Daoy (cell line): Measurements from ENCODE around the gene GXYLT2. TPM values are rescaled to one million over a fixed set of nuclear protein-coding genes. Genes with fewer than 3 reads are reported as not detected.

ENCODE experiments used
- DNase-seq: peaks from one replicate; pipeline ENCODE4 v3.0.0-alpha.2; 2015; ENCODE audit warnings: low read depth
- total RNA-seq: library from RNA; depleted of rRNA; stranded (reverse); fragments of >200 nt; shearing (Covaris generic); gene quantifications from 2 replicates; pipeline ENCODE4 v1.2.3, GENCODE V29; 2014; rRNA removed

The GXYLT2 gene, protein sequence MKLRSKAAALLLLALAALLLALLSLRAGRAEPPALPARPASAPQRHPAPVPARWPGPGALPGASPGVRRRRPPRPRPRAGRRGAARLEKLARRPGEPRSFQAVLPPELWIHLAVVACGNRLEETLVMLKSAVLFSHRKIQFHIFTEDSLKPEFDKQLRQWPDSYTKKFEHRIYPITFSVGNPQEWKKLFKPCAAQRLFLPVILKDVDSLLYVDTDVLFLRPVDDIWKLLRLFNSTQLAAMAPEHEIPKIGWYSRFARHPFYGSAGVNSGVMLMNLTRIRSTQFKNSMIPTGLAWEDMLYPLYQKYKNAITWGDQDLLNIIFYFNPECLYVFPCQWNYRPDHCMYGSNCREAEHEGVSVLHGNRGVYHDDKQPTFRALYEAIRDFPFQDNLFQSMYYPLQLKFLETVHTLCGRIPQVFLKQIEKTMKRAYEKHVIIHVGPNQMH
- total RNA-seq, result 3.7 and 6.7 TPM in 2 replicates

DNA sequence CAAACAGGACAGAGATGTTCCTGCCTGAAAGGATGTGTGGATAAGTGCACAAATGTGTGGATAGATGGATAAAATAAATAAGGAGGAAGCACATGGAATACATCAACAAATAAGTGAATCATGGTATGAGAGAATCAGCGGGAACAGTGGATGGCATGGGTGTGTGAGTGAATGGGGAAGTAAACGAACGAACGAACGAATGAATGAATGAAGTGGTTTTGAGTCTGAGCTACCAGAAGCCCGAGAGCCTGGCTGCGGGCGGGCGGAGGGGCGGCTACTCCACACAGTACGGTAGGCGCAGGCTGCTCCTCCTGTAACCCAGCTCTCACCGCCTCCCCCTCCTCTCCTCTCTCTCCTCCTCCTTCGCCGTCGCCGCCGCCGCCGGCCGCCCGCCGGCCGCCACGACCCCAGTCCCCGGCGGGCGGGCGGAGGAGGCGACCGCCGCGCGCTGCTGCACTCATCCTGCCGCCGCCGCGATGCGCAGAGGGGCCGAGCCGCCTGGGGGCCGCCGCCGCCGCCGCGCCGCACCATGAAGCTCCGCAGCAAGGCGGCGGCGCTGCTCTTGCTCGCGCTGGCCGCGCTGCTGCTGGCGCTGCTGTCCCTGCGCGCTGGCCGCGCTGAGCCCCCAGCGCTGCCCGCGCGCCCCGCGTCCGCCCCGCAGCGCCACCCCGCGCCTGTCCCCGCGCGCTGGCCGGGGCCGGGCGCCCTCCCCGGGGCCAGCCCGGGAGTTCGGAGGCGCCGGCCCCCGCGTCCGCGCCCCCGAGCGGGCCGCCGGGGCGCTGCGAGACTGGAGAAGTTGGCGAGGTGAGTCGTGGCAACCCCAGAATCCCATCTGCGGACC lies at the start of gene GXYLT2:
TSS of gene GXYLT2 (plus strand) at position 342 of the 841 bp plus-strand sequence. CDS start at position 530, 188 bp downstream.
- peak; percentile 74 for DNase-seq

DNA sequence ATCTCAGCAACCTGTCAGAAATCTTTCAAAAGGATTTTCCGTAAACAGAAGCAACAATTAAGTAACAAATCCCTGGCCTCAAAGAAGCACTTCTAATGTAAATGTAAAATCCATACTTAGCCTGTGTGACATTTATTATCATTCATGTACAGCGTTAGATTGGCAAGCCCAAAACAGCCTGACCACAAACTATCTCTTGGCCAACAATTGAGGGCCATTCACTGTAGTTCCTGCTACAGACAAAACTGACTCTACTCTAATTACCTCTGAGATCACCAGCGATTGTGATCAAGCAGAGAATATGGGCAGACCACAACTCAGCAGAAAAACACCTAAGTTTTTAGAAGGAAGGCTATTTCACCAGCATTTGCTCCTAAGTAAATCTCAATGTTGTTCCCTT lies 48.8 kb upstream of the GXYLT2 start:
- no peak for DNase-seq

DNA sequence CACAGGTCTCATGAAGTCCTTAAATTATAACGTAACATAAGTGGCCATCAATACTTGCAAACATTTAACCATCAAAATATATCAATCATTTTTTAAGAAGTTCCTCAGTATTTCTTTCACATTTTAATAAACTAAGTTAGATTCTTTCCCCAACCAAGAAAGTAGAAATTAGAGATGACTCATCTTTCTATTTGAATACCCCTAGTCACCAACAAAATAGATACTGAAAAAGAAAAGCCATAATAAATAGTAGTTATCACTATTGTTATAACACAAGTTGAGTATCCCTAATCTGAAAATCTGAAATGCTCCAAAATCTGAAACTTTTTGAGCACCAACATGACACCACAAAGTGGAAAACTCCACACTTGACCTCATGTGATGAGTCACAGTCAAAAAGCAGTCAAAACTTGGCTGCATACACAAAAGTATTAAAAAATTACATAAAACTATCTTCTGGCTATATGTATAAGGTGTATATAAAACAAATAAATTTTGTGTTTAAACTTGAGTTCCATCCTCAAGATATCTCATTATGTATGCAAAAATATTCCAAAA lies 43.3 kb upstream of the GXYLT2 start:
- no peak for DNase-seq

DNA sequence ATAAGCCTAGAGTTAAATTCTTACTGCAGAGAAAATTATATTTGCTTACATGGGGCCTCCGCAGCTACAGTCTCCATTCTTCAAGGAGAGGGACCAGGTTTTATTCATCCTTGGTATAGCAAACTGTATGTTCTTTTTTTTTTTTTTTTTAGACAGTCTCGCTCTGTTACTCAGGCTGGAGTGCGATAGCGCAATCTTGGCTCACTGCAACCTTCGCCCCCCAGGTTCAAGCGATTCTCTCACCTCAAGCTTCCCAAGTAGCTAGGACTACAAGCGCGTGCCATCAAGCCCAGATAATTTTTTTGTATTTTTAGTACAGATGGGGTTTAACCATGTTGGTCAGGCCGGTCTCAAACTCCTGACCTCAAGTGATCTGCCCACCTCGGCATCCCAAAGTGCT lies 41.7 kb upstream of the GXYLT2 start:
- DNase-seq, result no peak

GRCh38 chr3:72847282-72847681 lies 40.6 kb upstream of the GXYLT2 start:
- no peak for DNase-seq

- peak; percentile 95 for DNase-seq
Observed at GRCh38 chr3:72847751-72848702, 39.8 kb upstream of the GXYLT2 start, which contains the start of gene SHQ1. Gene SHQ1, minus strand, starts transcription at chr3:72848445. Its CDS starts 105 bp downstream, at chr3:72848340.

DNA sequence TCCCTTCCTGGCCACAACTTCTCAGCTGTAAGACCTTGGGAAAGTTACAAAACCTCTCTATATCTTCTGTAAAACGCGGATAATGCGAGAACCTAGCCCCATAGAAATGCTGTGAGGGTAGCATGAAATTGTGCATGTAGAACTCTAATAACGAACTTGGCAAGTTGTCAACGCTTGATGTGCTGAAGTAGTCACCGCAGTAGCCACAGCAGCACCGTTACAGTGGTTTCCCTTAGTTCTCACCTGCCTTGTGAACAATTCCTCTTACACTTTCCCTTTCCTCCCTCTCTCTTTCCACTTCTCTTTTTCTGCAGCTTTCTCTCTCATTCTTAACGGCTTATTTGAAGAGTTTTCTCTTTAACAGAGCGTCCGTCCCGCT lies 39.2 kb upstream of the GXYLT2 start:
- DNase-seq, result peak; percentile 39

DNA sequence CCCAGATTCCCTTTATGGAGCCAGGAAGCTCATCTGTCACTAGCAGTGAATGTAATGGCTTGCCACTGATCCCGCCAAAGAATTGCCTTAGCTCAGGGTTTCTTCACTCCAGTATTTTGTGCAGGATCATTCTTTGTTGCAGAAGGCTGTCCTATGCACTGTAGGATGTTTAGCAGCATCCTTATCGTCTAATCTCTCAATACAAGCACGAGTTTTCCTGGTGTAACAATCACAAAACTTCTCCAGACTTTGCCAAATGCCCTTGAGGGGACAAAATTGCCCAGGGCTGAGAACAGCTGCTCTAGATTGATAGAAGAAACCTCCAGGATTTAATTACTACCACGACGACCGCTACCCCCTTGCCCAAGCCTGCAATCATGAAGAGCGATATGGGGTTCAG lies 32.8 kb upstream of the GXYLT2 start:
- no peak for DNase-seq

- no peak for DNase-seq
Observed at GRCh38 chr3:72860053-72860452, 27.8 kb upstream of the GXYLT2 start.

DNA sequence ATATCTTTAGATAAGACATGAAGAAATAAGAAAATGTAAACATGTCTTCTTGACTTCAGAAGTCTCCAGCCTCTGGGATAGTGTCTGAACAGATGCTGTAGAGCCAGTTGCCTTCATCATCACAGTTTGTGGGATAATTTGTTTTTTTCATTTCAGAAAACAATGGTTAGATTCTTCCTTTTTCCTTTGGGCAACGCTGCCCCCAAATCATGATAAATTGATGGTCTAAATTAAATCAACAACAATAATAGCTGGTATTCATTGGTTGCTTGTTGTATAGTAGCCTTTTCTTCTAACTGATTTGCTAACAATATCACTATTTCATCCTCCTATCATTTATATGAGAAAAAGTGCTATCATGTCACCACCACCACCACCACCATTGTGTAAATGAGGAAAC lies 27.0 kb upstream of the GXYLT2 start:
- DNase-seq, result no peak

GRCh38 chr3:72862314-72863090 lies 25.3 kb upstream of the GXYLT2 start:
- no peak for DNase-seq

DNA sequence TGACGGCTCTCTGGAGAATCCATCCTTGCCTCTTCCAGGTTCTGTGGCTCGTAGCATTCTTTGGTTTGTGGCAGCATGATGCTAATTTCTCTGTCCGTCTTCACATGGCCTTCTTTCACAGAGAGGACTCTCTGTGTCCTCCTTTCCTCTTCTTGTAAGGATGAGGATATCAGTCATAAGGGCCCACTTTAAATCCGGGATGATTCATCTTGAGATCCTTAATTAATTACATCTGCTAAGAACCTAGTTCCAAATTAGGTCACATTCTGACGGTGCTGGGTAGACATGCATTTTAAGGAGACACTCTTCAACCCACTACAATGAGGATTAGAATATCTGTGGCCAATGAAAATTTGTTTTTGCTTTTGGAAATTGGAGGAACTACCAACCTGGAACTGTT lies 15.7 kb upstream of the GXYLT2 start:
- no peak for DNase-seq

GRCh38 chr3:72887343-72887704 lies 522 bp upstream of the GXYLT2 start:
- DNase-seq, result no peak

- DNase-seq, result no peak
Observed at GRCh38 chr3:72888546-72889309, 882 bp downstream of the GXYLT2 start.

DNA sequence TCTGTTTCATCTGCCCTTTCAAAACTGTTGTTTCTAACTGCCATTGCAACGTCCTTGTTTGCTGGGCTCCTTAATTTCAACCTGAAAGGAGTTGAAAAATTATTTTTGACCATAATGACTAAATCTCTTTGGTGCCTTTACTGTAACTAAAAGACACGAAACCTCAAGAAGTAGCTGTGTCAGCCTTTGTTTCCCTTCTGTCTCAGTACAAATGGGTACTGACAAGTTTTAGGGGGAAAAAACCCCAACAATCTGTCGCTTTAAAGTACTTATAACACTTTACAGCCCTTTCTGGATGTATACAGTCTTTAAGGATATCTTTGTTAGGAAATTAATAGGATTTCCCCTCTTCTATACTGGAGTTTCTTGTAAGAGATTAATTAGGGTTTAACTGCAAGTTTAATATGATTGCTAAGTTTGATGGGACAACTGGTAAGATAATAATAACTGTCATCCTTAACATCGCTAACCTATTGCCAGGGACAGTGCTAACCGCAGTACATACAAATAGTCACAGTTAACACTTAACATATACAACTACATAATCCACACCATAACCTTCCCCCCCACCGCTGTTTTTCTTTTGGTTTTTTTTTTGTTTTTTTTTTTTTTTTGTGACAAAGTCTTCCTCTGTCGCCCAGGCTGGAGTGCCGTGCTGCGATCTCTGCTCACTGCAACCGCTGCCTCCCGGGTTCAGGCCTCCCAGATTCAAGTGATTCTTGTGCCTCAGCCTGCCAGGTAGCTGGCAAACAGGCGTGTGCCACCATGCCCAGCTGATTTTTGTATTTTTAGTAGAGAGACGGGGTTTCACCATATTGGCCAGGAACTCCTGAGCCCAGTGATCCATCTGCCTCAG lies 1.7 kb downstream of the GXYLT2 start:
- DNase-seq, result no peak

DNA sequence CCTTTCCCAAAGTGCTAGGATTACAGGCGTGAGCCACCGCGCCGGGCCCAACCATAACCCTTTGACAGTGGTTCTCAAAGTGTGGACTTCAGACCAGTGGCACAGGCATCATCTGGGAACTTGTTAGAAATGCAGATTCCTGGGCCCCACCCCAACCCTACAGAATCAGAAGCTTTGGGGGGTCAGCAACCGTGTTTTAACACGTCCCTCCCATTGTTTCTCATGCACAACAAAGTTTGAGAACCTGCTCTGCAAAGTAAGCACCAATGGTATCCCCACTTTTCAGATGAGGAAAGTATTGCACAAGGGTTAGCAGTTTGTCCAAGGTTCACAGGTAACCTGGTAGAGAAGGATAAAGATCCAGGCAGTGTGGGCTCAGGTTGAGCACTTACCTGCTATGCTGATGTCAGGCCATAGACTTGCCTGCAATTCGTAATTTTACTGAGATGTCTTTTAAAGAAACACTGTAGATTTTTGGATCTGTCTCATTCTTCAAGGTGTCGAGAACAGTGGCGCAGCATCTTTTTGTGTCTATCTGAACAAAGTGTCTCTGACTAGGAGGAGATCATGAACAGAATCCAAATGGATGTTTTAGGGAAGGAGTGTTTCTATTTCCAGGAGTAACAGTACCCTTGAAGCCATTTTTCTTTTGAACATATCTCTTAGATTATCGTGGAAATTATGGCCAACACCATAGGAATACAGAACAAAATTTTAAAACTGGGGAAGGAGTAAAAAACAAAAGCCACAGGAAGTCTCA lies 2.5 kb downstream of the GXYLT2 start:
- no peak for DNase-seq

DNA sequence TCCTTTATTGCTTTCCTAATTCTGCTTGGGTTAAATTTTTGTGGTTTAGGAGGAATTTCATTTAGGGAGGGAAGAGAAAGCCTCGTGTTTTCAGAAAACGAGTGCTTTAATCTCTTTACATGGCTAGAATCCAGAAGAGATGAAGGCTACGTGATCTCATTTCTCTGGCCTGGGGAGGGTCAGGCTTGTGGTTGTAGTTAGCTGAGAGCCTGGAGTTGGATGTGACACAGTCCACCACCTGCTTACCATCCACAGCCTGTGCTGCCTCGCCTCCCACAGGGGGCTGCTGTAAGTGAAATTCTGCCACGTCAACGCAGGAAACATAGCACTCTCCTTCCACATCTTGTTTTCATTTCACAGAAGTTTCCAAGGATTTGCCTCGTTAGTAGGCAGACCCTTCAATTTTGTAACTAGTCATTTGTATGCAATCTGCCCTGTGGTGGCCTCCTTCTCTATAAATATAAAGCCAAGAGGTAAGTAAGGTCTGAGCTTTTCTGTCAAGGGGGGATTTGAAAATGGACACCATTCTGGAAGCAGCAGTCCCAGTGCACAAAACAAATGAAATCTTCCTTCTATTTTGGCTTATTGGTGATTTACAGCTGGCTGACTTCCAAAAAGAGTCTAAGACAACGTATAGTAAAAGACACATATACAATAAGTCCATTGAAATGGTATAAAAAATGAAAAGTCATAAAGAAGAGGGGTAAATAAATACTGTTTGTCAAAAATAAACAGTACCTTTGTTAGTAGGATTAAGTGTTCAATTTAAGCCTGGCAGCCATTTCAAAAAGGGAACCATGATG lies 3.4 kb downstream of the GXYLT2 start:
- DNase-seq, result peak; percentile 87
